Fibroblast of skin of scalp (primary cell): ENCODE results near the gene ISOC1. TPM values are rescaled to one million over a fixed set of nuclear protein-coding genes. Genes with fewer than 3 reads are reported as not detected.
A peak's percentile ranks its signal among the peaks of the same experiment; 100 is the strongest.

Experiments used
- DNase-seq: peaks from one replicate; pipeline ENCODE4 v3.0.0-alpha.2; 2013
- polyA plus RNA-seq, 2 experiments: library from polyadenylated mRNA; unstranded; fragments of 120-200 nt; gene quantifications; one replicate each; pipeline ENCODE4 v1.2.1, GENCODE V29; 2013; ENCODE audit not compliant: insufficient read length in 2 of 2

Gene ISOC1
- 9.0 TPM for polyA plus RNA-seq (2013, experiment 1 of 2; ENCODE audit: insufficient read length)
- 9.7 TPM for polyA plus RNA-seq (2013, experiment 2 of 2; ENCODE audit: insufficient read length)

DNA sequence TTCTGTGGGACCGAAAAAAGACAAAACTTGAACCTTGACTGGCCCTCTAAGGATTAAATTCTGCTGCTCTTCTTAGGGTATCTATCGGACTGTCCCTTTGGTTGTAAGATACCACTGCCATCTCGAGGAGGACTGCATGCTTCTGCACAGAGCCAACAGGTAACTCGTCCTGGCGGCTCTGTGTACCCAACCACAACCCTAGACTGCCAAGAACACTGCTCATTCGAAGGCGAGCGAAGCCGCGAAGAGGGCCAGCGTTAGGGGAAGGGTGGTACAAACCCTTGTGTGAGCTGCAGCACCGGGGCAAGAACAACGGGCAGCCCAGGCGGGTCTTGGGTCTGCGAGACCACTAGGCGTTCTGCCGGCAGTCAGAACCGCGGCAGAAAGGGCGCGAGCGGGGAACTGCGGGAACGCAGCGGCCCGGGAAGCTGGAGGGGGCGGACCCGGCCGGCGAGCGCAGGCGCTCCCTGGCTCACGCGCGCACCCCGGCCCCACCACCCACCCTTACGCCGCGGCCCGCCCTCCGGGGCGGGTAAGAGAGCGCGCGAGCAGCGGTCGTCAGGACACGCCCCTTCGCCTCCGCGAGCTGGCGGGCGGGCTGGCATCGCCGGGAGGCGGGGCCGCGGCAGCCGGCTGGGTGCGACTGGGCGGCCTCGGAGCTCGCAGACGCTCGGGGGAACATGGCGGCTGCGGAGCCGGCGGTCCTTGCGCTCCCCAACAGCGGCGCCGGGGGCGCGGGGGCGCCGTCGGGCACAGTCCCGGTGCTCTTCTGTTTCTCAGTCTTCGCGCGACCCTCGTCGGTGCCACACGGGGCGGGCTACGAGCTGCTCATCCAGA, at the start of gene ISOC1:
ISOC1 (plus strand) TSS at position 663 of the 837 bp plus-strand sequence; CDS start at position 681, 18 bp downstream.
- peak; percentile 92 for DNase-seq

DNA sequence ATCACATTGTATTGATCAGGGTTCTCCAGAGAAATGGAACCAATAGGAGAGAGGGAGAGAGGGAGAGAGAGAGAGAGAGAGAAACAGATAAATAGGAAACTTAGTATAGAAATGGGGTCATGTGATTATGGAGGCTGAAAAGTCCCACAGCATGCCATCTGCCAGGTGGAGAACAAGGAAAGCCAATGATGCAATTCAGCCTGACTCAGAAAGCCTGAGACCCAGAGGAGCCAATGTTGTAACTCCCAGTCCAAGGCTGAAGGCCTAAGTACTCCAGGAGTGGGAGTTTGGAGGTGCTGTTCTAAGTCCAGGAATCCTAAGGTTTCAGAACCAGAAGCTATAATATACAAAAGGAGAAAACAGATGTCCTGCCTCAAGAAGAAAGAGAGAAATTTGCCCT, 48.4 kb upstream of the ISOC1 start:
- DNase-seq, result no peak

DNA sequence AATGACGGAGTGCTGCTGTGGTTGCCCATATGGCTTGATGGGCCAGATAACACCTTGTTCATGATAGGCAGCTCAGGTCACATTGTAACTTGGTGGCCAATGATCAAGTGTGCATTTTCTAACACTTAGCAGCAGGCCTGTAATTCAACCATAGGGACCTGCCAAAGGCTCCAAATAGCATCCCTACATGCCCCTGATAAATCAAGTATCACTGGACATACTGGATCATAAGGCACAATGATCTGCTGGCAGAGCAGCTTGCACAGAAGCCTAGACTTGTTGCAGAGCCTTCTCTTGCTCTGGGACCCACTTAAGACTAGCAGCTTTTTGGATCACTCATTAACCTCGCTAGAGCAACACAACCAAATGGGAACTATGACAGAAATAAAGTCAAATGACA, 46.0 kb upstream of the ISOC1 start:
- no peak for DNase-seq

DNA sequence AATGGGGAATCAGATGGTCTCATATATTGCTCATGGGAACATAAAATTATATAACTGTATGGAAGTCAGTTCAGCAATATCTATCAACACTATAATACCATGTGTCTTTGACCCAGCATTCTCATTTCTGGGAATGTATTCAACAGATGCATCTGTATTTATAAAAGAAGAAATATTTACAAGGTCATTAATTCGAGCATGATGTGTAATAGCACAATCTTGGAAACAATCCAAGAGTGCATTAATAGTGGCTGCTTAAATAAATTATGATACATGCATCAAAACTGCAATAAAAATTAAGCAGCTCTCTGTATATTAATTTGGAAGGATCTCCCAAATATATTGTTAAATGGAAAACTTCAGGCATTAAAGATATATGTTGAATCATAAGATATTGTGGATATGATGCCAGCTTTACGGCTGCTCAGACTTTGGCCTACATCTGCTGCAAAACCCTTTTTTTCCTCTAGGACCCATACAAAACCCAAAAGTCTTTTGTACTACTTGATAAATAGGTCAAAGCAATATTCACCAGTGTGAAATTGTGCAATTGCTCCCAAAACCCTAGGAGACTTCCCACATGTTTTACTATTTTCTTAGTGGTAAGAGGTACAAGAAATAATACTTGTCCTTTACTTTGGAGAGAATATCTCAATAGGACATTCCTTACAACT, 45.3 kb upstream of the ISOC1 start:
- no peak for DNase-seq

DNA sequence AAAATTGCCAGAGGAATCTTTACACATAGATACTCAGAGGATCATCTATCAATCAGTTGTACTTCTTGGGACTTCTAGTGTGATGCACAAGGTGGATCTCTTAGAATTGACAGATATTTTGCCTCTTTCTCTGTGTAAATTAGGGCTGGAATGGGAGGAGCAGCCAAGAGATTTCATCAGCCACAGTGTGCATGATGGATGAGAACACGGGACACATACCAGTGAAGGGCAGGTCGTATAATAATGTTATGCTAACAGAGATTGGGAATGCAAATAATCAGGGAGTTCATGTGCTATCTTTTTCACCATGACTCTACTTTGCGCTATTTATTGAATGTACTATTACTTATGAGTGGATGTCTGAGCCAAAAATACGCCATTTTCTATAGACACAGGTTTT, 43.3 kb upstream of the ISOC1 start:
- peak; percentile 9 for DNase-seq

DNA sequence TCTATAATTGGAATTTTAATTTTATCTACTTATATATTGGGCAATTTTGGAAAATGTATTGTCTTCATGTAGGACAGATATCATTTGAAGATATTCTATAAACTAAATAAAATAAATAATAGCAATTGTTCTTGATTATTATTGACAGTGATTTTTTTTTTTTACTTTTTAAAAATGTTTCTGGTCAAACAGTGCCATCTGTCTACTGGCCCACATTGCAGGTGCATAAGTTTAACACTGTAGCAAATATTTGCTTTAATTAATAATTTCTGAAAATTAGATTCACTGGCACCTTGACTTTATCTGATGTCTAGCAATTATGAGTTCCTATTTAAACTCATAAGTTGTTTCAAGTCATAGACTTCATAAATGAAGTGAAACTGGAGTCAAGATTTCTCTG, 41.1 kb upstream of the ISOC1 start:
- DNase-seq, result no peak

DNA sequence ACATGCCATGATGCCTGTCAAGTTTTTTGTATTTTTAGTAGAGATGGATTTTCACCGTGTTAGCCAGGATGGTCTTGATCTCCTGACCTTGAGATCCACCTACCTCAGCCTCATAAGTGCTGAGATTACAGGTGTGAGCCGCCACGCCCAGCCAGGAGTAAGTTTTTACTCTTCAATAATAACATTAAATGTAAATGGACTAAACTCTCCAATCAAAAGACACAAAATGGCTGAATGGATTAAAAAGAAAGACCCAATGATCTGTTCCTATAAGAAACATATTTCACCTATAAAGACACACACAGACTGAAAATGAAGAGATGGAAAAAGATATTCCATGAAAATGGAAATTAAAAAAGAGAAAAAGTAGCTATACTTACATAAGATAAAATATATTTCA, 37.2 kb upstream of the ISOC1 start:
- no peak for DNase-seq

DNA sequence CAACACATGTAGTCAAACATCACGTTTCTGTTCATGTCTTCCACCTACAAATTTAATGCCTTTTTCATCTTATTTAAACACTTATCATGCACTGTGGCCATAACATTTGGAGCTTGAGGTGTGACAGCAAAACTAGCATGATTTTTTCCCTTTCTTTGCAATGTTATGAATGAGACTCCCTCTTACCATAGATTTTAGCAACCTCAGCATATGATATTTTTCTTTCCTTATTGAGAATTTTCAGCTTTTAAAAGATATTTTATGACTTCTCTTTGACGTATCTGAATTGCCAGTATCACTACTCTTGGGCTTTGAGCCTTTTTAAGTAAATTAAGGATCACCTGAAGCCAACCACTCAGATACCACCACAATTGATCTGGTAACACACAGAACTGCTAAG, 32.7 kb upstream of the ISOC1 start:
- DNase-seq, result no peak

DNA sequence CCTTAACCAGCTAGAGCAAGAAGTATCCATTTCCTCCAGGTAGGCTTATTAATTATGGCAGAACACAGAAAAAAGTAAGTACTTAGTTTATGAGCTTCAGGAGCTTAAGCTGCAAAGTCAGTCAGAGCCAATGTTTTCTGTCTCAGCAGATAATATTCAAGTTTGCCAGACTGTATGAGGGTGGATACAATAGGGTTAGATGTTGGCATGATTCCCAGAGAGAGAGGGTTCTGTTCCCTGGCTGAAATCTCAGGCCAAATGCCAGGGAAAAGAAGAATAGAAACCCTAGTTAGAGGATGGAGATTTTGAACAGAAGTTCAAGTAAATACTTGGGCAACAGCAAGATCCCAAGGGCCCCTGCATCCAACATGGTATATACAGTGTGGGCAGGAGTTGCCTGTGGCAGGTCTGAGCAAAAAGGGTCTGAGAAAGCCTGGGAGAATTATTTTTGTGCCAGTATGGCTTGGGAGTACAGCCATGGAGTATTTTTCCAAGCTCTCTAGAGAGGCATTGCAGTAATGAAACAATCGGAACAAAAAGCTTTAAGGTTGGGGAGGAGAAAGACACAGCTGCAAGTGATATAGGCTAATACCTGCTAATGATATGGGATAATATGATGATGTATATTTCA, 31.0 kb upstream of the ISOC1 start:
- peak; percentile 34 for DNase-seq

DNA sequence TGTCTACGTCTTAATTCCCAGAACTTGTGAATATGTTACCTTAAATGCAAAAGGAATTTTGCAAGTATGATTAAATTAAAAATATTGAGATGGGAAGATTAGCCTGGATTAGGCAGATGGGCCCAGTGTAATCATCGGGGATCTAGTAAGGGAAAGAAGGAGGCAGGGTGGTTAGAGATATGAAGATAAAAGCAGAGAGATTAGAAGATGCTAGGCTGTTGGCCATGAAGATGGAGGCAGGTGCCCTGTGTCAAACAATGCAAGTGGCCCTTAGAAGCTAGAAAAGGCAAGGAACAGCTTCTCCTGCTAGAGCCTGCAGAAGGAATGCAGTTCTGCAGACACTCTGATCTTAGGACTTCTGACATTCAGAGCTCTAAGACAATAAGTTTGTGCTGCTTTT, 28.8 kb upstream of the ISOC1 start:
- no peak for DNase-seq

DNA sequence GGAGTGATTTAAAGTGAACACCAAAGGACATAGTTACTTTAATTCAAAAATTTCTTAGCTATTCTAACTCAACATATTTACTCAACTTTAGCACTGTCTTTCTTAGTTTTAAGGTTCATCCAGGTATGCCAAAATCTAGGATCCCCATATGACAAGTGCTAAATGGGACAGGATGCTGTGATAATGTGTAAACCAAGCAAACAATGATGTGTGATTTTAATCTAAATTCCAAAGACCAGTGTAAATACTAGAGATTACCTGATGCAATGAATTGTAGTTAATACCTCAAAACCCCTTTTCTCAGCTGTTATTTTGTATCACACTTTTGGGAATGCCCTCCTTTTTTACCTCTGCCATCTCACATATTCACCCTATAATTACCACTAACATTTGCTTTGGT, 26.8 kb upstream of the ISOC1 start:
- no peak for DNase-seq

DNA sequence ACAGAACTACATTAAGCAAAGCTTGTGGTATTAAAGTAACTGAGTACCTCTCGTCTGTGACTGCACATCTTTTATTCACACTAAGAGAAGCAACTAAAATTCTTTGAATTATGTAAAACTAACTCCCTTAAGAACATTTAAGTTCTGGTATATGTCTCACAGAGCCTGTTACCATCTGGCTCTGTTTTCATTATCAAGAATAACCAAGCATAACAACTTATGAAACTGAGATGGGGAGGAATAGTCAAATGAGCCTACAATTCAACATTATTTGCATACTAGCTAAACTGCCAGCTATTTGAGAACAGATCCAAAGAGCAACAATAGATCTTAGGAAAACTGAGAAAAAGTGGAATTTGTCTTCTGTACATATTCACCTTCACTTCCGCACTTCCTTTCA, 25.3 kb upstream of the ISOC1 start:
- no peak for DNase-seq

DNA sequence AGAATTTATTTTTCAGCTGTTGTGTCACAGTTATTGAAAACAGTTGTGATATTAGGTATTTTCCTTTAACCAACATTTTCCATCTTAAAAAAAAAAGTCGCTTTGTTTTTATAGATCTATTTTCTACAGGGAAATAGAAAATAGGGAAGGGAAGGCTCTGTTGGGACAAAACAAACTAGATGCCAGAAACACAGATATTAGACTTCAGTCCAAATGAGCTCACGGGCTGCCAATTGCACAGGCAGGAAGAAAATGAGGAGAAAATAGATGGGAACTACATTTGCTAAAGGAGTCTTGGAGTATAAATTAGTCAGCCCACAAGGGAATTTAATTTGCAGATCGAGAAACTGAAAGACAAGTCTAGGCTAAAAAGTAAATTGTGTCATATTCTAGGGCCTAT, 21.4 kb upstream of the ISOC1 start:
- DNase-seq, result no peak

DNA sequence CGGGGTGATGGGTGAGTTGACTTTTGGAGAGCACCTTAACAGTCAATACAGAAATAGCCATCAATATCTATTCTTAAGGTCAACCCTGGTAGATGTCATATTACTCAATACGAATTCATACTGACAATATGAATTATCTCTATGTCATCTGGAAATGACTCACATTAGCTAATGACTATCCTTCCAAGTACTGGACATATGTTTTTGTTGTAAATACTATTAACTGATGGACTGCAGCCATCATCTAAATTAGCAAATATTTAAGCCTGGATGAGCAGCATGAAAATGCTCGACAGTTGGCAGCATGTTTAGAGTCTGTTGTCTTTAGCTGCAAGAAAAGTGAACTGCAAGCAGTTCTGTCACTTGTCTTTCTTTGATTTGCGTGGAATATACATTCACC, 19.6 kb upstream of the ISOC1 start:
- peak; percentile 28 for DNase-seq

DNA sequence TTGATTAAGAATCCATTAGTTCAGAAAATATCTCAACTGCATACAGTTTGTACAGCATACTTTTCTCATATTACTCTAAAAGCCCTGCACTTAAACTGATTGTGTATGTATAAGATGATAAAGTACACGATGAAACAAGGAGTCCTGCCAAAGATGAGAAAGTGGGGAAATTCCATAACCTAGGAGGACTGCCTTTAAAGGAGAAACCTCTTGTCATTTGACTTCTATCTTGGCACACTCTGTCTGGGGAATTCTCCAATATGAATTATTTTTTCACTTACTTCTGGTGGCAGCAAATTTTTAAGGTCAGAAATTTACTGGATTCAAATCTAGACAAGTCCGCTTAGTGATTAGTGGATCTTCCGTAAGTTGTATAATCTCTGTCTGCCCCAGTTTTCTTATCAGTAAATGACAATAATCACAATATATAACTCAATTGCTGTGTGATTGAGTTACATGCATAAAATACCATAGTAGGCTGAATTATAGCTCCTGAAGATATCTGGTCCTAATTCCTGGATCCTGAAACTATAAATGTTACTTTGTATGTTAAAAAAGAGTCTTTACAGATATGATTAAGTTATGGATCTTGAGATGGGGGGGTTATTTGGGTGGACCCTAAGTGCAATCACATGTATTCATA, 17.0 kb upstream of the ISOC1 start:
- no peak for DNase-seq

DNA sequence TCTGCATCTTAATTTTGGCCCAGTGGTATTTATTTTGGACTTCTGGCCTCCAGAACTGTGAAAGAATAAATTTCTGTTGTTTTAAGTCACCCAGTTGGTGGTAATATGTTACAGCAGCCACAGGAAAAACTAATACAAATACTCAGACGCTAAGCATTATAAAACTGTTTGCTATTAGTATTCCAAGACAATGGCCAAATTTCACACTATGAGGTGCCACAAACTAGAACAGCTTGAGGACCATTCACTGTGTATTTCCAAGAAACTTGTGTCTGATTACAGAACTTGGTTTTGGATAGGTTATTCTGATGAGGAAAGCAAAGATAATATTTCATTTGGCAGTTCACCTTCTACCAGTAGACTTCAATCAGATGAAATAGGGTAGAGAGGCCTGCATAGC, 16.3 kb upstream of the ISOC1 start:
- no peak for DNase-seq

DNA sequence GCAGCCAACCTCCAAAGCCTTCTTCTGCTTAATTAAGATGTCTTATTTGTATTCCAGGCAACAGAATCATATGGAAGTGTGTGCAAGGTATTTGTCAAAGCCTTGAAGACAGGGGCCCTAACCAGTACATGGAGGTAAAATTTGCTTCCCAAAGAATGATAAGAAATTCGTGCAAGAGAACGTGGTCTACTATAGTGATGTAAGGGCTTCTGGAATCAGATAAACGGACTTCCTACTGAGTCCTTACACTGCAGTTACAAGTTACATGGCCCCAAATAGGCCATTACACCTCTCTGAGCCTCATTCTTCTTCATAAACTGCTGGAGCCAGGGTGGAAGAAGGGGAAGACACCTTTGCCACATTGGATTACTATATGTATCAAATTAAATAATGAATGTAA, 15.9 kb upstream of the ISOC1 start:
- no peak for DNase-seq

DNA sequence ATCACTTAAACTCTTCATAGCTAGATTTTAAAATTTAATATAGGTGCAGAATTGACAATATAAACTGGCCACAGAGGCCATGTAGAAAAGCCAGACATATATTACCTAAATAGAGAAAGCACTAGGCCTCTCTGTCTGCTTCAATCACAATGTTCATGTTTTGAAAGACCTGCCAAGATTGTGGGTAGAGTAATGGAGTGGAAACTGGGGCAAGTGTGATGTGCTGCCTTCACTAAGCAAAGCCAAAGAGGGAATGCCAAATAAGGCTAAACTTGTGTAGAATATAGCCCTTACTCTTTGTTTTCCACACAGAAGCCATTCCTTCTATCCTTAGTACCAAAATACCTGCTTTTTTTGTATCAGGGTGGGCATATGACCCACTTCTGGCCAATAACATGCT, 15.1 kb upstream of the ISOC1 start:
- no peak for DNase-seq

DNA sequence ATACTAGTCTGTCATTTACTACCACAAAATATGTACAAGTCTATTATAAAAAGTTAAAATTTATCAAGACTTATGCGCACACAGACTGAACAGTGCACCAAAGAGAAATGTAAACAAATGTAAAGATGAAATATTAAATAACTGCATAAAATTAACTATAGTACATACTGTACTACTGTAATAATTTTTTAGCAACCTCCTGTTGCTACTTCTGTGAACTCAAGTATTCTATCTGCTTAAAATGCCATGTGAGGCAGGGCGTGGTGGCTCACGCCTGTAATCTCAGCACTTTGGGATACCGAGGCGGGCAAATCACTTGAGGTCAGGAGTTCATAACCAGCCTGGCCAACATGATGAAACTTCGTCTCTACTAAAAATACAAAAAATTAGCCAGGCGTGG, 13.8 kb upstream of the ISOC1 start:
- DNase-seq, result no peak

DNA sequence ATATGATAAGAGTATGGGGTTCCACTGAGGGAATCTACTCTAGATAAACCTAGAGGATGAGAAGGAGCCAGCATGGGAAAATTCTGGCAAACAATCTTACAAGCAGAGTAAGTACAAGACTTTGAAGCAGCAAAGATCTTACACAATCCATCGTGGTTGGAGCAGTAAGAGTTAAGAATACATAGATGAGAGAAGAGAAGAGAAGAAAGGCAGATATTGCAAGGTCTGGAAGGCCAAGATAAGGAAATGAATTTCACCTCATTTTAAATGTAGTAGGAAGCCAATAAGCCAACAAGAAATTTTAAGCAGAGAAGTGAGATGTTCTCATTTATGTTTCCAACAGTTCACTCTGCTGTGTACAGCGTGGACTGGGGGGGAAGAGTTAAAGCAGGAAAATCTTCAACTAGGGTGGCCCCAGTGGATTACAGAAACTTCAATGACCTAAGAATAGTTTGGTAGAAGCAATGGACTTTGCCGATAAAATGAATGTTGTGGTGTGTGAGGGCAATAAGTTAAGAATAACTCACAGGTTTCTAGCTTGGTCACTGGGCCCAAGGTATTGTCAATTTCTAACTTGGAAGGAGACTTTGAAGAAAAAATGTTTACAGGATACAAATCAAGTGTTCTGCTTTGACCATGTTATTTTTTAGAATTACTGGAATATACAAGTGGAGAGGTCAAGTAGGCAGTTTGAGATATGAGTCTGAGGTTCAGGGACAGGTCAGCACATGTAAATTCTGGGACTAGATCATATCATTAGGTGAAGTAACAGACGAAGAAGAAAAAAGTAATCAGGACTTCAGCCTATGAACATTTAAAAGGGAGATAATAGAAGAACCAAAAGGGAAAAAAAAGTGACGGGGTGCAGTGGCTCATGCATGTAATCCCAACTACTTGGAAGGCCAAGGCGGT, 12.1 kb upstream of the ISOC1 start:
- DNase-seq, result no peak

DNA sequence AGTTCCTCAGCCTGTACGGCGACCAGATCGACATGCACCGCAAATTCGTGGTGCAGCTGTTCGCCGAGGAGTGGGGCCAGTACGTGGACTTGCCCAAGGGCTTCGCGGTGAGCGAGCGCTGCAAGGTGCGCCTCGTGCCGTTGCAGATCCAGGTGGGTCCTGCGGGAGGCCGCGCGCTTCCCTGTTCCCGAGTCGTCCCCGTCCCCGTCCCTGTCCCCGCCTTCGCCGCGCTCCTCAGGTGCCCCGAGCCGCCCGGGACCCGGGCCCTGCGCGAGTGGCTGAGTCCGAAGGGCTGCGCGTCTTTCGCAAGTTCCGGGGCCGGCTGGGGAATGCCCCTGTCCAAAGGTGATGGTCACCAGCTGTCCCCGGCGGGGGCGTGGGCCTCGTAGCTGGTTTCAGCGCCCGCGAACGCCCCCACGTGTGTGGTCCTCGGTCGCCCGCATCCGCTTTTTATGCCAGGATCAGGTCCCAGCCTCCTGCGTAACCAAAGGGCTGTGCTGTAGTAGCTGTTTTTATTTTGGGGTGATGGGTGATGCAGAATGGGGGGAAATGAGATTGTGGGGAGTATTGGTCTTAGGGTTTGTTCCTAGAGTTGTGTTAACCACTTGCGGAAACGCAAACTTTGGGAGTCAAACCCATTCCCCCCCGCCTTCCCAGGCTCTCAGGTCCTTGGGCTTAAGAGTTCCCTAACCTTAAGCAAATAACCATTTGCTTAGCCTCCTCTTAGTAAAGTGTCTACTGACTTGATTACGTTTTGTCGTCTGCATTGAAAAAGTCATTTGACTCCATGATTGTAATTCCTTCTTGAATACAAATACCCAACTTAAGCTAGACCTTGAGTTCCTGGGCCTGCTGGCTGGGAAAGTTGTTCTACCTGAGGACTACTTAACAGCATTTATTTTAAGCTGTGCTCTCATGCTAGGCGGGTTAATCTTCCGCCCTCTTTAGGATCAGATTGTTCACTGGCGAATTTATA, 663 bp downstream of the ISOC1 start:
- peak; percentile 22 for DNase-seq
